Suprapubic skin (tissue), 3 donors: ENCODE data around the gene SUN2.

Experiments
- POLR2A ChIP-seq, 2 donors: fragments of 450-650 bp; IDR thresholded peaks; one replicate each; pipeline ENCODE4 v1.6.1; 2017; ENCODE audit warnings: antibody characterized with exemption in 2 of 2, mild to moderate bottlenecking in 2 of 2, moderate library complexity in 2 of 2
- TF ChIP-seq, protein P1 (sequence below), 2 donors: fragments of 200-600 bp in 1 of 2; fragments of 450-650 bp in 1 of 2; sonication (generic) in 1 of 2; IDR thresholded peaks; one replicate each; pipeline ENCODE4 v1.5.1; 2016 to 2019; ENCODE audit warnings: antibody characterized with exemption in 2 of 2, mild to moderate bottlenecking in 1 of 2, moderate library complexity in 1 of 2

- TF ChIP-seq, protein P1, sequence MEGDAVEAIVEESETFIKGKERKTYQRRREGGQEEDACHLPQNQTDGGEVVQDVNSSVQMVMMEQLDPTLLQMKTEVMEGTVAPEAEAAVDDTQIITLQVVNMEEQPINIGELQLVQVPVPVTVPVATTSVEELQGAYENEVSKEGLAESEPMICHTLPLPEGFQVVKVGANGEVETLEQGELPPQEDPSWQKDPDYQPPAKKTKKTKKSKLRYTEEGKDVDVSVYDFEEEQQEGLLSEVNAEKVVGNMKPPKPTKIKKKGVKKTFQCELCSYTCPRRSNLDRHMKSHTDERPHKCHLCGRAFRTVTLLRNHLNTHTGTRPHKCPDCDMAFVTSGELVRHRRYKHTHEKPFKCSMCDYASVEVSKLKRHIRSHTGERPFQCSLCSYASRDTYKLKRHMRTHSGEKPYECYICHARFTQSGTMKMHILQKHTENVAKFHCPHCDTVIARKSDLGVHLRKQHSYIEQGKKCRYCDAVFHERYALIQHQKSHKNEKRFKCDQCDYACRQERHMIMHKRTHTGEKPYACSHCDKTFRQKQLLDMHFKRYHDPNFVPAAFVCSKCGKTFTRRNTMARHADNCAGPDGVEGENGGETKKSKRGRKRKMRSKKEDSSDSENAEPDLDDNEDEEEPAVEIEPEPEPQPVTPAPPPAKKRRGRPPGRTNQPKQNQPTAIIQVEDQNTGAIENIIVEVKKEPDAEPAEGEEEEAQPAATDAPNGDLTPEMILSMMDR (IDR thresholded peaks at IDR 0.05): no peak
- TF ChIP-seq POLR2A (IDR thresholded peaks at IDR 0.05): no peak
These were observed 6.8 kb upstream of the SUN2 start for GRCh38 chr22:38762551-38762983.
